Body of pancreas (tissue), 4 donors: ENCODE measurements around the gene PPP1R13L. TPM values are rescaled to one million over a fixed set of nuclear protein-coding genes. Genes with fewer than 3 reads are reported as not detected.
A peak's percentile ranks its signal among the peaks of the same experiment; 100 is the strongest.

Experiments
- ATAC-seq: fragments of 150-250 bp; one replicate; pipeline ENCODE4 v1.9.1; 2016
- DNase-seq, 4 donors: peaks; one replicate each; pipeline ENCODE4 v3.0.0-alpha.2; 2019
- H3K27ac ChIP-seq, 4 donors: fragments of 200-600 bp; sonication (generic); 1 replicate in 3 of 4; 2 replicates in 1 of 4; pipeline versions ENCODE4 v1.5.1 to v1.6.1; 2016 to 2019; ENCODE audit warnings: mild to moderate bottlenecking in 1 of 4, mixed read lengths in 1 of 4, moderate library complexity in 1 of 4
- H3K27me3 ChIP-seq, 2 donors: fragments of 200-600 bp; sonication (generic); one replicate each; pipeline ENCODE4 v1.6.0; 2016; ENCODE audit warnings: mild to moderate bottlenecking in 1 of 2
- H3K36me3 ChIP-seq, 2 donors: fragments of 200-600 bp; sonication (generic); replicated peaks in 1 of 2; 2 replicates each; pipeline ENCODE4 v1.5.1; 2016; ENCODE audit warnings: low read depth in 2 of 2; ENCODE audit not compliant: insufficient read depth in 1 of 2
- H3K4me1 ChIP-seq: fragments of 200-600 bp; sonication (generic); one replicate; pipeline ENCODE4 v1.6.0; 2016
- H3K4me3 ChIP-seq, 2 donors: fragments of 200-600 bp; sonication (generic); 1 replicate in 1 of 2; 2 replicates in 1 of 2; pipeline ENCODE4 v1.5.1; 2016 to 2019
- H3K9me3 ChIP-seq, 3 donors: fragments of 200-600 bp; sonication (generic); 1 replicate in 2 of 3; 2 replicates in 1 of 3; pipeline ENCODE4 v1.5.1; 2016
- POLR2A ChIP-seq, 3 donors: fragments of 450-650 bp; IDR thresholded peaks; one replicate each; pipeline ENCODE4 v1.6.1; 2016; ENCODE audit warnings: antibody characterized with exemption in 3 of 3, mild to moderate bottlenecking in 2 of 3
- WGBS, 2 donors: methylation state at CpG; one replicate each; pipeline ENCODE4 v1.1.5; 2017; 5-methylcytosine and 5-hydroxymethylcytosine counted together
- intact Hi-C: fragments of 100-400 bp; cut with DNase I; formaldehyde crosslinking; loops from one replicate; pipeline ENCODE4 v1.15.1; 2023
- total RNA-seq, 2 donors: library from RNA; depleted of rRNA; stranded (reverse); fragments of >200 nt; gene quantifications; one replicate each; pipeline ENCODE4 v1.1.0, GENCODE V29; 2016
- TF ChIP-seq, protein P1 (sequence below), 7 experiments: fragments of 450-650 bp in 4 of 7; fragments of 200-600 bp in 3 of 7; sonication (generic) in 3 of 7; IDR thresholded peaks; one replicate each; pipeline ENCODE4 v1.5.1; 2016 to 2019; ENCODE audit warnings: antibody characterized with exemption in 7 of 7

PPP1R13L gene
- total RNA-seq, 2 donors from 2014 or later = 26.4 to 32.9 TPM

- Histone ChIP-seq H3K9me3 (no peaks in the 10 kb centered on the region), H3K27me3 (no peaks in the 10 kb centered on the region), H3K4me3 (peak within 1 kb of the TSS; percentile 12 to 29), H3K36me3 (no peaks in the 10 kb centered on the region), H3K27ac (peak within 1 kb of the TSS; percentile 84 to 97 (median 90)), H3K4me1 (peaks cover 32% of the 10 kb centered on the region)
- peak; percentile 99 to 100 (median 100) for DNase-seq
- intact Hi-C loops = no loop called here
- 0% methylated on average over 11 to 37 of the region's 37 CpGs for WGBS, 2 donors
- TF ChIP-seq, protein P1, sequence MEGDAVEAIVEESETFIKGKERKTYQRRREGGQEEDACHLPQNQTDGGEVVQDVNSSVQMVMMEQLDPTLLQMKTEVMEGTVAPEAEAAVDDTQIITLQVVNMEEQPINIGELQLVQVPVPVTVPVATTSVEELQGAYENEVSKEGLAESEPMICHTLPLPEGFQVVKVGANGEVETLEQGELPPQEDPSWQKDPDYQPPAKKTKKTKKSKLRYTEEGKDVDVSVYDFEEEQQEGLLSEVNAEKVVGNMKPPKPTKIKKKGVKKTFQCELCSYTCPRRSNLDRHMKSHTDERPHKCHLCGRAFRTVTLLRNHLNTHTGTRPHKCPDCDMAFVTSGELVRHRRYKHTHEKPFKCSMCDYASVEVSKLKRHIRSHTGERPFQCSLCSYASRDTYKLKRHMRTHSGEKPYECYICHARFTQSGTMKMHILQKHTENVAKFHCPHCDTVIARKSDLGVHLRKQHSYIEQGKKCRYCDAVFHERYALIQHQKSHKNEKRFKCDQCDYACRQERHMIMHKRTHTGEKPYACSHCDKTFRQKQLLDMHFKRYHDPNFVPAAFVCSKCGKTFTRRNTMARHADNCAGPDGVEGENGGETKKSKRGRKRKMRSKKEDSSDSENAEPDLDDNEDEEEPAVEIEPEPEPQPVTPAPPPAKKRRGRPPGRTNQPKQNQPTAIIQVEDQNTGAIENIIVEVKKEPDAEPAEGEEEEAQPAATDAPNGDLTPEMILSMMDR (IDR thresholded peaks at IDR 0.05) = peak in 2 of 7 experiments; percentile 10 to 17
- peak; percentile 80 to 95 (median 94) for TF ChIP-seq POLR2A (IDR thresholded peaks at IDR 0.05)
- peak; percentile 89 for ATAC-seq
Observed at GRCh38 chr19:45423589-45424190, 18.8 kb upstream of the PPP1R13L start, which contains the start of gene ERCC1. TSS of gene ERCC1 (minus strand) at chr19:45423917. CDS start at chr19:45423374, 543 bp downstream.

DNA sequence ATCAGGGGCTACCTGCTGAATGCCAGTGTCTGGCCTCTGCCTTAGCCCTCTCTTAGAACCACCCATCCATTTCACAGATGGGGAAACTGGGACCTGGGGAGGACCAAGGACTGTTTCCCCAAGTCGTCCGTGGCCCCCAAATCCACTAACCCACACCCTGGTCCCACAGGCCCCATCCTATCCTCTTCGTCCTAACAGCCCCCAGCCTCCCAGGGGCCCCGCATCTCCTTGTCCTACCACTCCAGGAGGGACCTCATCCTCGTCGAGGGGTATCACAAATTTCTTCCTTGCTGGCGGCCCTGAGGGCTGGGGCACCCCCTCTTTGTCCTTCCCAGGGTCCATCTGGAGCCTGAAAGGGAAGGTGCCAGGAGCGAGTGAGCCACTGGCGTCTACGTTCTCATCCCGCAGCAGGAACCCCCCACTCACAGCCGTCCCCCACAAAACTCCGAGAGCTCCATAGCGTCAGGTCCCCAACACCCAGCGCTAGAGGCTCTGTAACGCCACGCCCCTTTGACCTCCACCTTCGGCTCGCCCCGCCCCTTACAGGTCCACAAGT lies 18.2 kb upstream of the PPP1R13L start:
- DNase-seq (no peak), ATAC-seq (no peak)
- Histone ChIP-seq H3K4me3 (peak overlapping the region; percentile 12 to 29), H3K9me3 (no peaks in the 10 kb centered on the region), H3K27ac (peak overlapping the region; percentile 84 to 97 (median 90)), H3K4me1 (peaks cover 26% of the 10 kb centered on the region), H3K36me3 (no peaks in the 10 kb centered on the region), H3K27me3 (no peaks in the 10 kb centered on the region)
- intact Hi-C loops = no loop called here
- TF ChIP-seq, protein P1 (IDR thresholded peaks at IDR 0.05) = no peak
- no peak for TF ChIP-seq POLR2A (IDR thresholded peaks at IDR 0.05)
- 9 to 22% methylated on average over 12 to 20 of the region's 20 CpGs for WGBS, 2 donors

DNA sequence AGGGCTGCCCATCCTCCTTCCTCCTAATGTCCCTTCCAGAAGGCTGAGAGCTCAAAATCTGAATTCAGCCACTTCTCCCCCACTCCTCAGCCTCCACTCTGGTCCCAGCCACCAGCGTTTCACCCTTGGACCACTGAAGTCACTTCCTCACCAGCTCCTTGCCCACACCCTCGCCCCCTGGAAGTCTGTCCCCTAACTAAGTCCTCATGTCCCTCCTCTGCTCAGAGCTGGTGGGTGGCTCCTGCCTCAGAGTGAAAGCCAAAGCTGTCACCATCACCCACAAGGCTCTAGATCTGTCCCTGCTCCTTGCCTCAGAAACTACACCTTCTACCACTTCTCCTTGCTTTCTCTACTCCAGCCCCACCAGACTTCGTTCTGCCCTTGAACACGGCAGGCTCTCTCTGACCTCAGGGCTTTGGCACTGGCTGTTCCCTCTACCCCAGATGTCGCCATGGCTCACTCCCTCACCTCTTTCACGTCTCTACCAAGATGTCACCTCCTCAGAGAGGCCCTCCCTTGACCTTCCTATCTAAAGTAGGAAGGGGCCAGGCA lies 17.2 kb upstream of the PPP1R13L start:
- H3K4me1 ChIP-seq = peaks cover 26% of the 10 kb centered on the region
- no peak for DNase-seq
- 73 to 76% methylated on average over 6 of the region's 6 CpGs for WGBS, 2 donors
- intact Hi-C loops = no loop called here
- no peaks in the 10 kb centered on the region for H3K27me3 ChIP-seq
- H3K9me3 ChIP-seq = no peaks in the 10 kb centered on the region
- no peak for ATAC-seq
- no peak overlapping the region for H3K27ac ChIP-seq
- H3K36me3 ChIP-seq = no peaks in the 10 kb centered on the region
- TF ChIP-seq, protein P1 (IDR thresholded peaks at IDR 0.05) = no peak
- TF ChIP-seq POLR2A (IDR thresholded peaks at IDR 0.05) = no peak
- no peak overlapping the region for H3K4me3 ChIP-seq

DNA sequence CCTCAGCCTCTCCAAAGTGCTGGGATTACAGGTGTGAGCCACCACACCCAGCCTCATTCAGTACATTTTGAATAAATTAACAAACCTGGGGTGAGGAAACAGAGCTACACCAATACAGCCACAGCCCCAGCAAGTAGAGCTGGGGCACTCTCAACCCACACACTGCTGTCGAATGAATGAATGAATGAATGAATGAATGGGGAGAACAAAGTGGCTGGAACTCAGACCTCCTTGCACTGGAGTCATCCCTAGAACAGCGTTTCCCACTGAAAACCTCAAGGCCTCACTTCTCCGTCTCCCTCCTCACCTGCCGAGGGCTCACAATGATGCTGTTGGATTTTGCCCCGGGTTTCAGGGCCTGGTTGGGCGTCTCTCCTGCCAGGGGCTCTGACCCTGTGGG lies 16.0 kb upstream of the PPP1R13L start:
- intact Hi-C loops = no loop called here

More for the DNA sequence above, 16.0 kb upstream of the PPP1R13L start:
- Histone ChIP-seq H3K27me3 (no peaks in the 10 kb centered on the region), H3K27ac (no peak overlapping the region), H3K36me3 (no peaks in the 10 kb centered on the region), H3K9me3 (no peaks in the 10 kb centered on the region), H3K4me1 (peaks cover 26% of the 10 kb centered on the region), H3K4me3 (no peak overlapping the region)
- DNase-seq (no peak), ATAC-seq (no peak)
- no peak for TF ChIP-seq POLR2A (IDR thresholded peaks at IDR 0.05)
- TF ChIP-seq, protein P1 (IDR thresholded peaks at IDR 0.05) = no peak
- 88 to 94% methylated on average over 6 of the region's 6 CpGs for WGBS, 2 donors
